ENCODE results near the gene SH3BGRL2.
"Not testable (repeated sequence)": the region's sequence is repeated elsewhere in the genome, so short reads cannot be mapped to it uniquely, and the experiment has no call there.

SH3BGRL2 gene

DNA sequence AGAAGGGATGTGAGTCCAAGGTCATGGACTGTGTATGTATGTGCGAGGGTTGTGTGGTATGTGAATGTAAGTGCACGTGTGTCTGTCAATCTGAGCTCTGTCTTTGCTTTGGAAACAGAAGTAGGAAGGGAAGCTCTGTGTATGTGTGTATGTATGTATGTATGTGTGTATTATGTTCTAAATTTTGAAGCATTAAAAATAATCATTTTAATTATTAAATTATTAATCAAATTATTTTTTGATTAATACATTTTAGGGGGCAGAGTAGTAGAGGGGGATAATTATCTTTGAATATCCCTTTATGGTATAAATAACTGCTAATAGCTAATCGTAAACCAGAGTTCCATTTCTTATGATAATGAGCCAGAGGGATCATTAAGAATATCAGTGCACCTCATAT lies 42.8 kb downstream of the SH3BGRL2 start:
- no peak overlapping the region for H3K27ac Mint-ChIP-seq
- peaks cover 21% of the 10 kb centered on the region for H3K4me1 Mint-ChIP-seq (ENCODE audit: low read depth)
- no peak for DNase-seq (ENCODE audit: low spot score)
- H3K4me3 Mint-ChIP-seq = no peak overlapping the region
- H3K36me3 Mint-ChIP-seq (ENCODE audit: low read depth) = no peaks in the 10 kb centered on the region
- no peaks in the 10 kb centered on the region for H3K27me3 Mint-ChIP-seq (ENCODE audit: low read depth)
- H3K9me3 Mint-ChIP-seq = no peaks in the 10 kb centered on the region

GRCh38 chr6:79676785-79677736 lies 45.9 kb downstream of the SH3BGRL2 start:
- Mint-ChIP-seq H3K27ac (no peak overlapping the region), H3K4me1 (ENCODE audit: low read depth) (peaks cover 6% of the 10 kb centered on the region), H3K36me3 (ENCODE audit: low read depth) (no peaks in the 10 kb centered on the region), H3K9me3 (no peaks in the 10 kb centered on the region), H3K27me3 (ENCODE audit: low read depth) (no peaks in the 10 kb centered on the region), H3K4me3 (no peak overlapping the region)
- DNase-seq (ENCODE audit: low spot score) = no peak

GRCh38 chr6:79682682-79683081 lies 51.6 kb downstream of the SH3BGRL2 start:
- not testable (repeated sequence) for H3K9me3 Mint-ChIP-seq; DNase-seq (ENCODE audit: low spot score); H3K4me3 Mint-ChIP-seq; H3K27me3 Mint-ChIP-seq (ENCODE audit: low read depth); H3K4me1 Mint-ChIP-seq (ENCODE audit: low read depth); H3K27ac Mint-ChIP-seq; H3K36me3 Mint-ChIP-seq (ENCODE audit: low read depth)

DNA sequence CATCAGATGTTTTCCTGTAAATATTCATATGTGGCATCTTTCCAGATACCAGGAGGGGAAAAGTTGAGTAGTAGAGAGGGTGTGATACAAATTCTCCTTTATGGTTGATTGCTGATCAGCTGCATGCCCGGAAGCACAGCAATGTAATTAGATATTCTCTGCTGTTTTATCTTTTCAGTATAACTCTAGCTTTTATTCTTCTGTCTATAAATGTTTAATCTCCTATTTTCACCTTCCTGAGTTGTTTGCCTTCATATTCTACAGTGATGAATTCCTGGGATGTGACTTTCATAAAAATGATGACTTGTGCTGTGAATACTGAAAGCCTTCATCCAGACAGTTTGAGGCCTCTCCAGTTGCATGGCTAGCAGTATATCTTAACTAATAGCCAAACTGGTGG lies 53.7 kb downstream of the SH3BGRL2 start:
- no peaks in the 10 kb centered on the region for H3K9me3 Mint-ChIP-seq
- DNase-seq (ENCODE audit: low spot score) = no peak
- H3K27me3 Mint-ChIP-seq (ENCODE audit: low read depth) = no peaks in the 10 kb centered on the region
- no peak overlapping the region for H3K4me3 Mint-ChIP-seq
- no peaks in the 10 kb centered on the region for H3K36me3 Mint-ChIP-seq (ENCODE audit: low read depth)
- H3K4me1 Mint-ChIP-seq (ENCODE audit: low read depth) = no peaks in the 10 kb centered on the region
- H3K27ac Mint-ChIP-seq = no peak overlapping the region

GRCh38 chr6:79686707-79687309 lies 55.7 kb downstream of the SH3BGRL2 start:
- H3K36me3 Mint-ChIP-seq (ENCODE audit: low read depth) = no peaks in the 10 kb centered on the region
- no peaks in the 10 kb centered on the region for H3K4me1 Mint-ChIP-seq (ENCODE audit: low read depth)
- H3K27ac Mint-ChIP-seq = no peak overlapping the region
- no peak for DNase-seq (ENCODE audit: low spot score)
- H3K27me3 Mint-ChIP-seq (ENCODE audit: low read depth) = no peaks in the 10 kb centered on the region
- H3K4me3 Mint-ChIP-seq = no peak overlapping the region
- H3K9me3 Mint-ChIP-seq = no peaks in the 10 kb centered on the region

- Mint-ChIP-seq H3K27ac (no peak overlapping the region), H3K4me3 (no peak overlapping the region), H3K4me1 (ENCODE audit: low read depth) (no peaks in the 10 kb centered on the region), H3K9me3 (no peaks in the 10 kb centered on the region), H3K36me3 (ENCODE audit: low read depth) (no peaks in the 10 kb centered on the region), H3K27me3 (ENCODE audit: low read depth) (no peaks in the 10 kb centered on the region)
- no peak for DNase-seq (ENCODE audit: low spot score)
Observed at GRCh38 chr6:79687759-79688158, 56.6 kb downstream of the SH3BGRL2 start.

DNA sequence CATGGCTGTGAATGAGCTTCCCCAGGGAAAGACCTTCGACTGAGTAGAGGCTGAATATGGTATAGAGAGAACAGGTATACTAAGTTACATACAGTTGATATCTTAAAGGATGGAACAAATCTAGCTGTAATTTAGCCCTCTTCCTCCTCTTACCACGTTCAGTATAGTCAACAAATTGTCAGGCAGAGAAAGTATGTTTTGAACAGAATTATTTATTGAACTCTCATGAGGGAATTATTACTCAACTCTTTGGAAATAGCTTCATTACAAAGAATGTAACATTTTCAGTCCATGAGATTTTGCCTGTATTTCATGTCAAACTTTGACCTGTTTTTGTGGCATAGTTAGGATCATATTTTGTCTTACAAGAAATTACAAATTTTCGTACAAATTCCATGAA lies 63.0 kb downstream of the SH3BGRL2 start:
- no peak overlapping the region for H3K27ac Mint-ChIP-seq
- no peak for DNase-seq (ENCODE audit: low spot score)
- no peak overlapping the region for H3K4me3 Mint-ChIP-seq
- no peaks in the 10 kb centered on the region for H3K9me3 Mint-ChIP-seq
- H3K4me1 Mint-ChIP-seq (ENCODE audit: low read depth) = no peaks in the 10 kb centered on the region
- no peaks in the 10 kb centered on the region for H3K27me3 Mint-ChIP-seq (ENCODE audit: low read depth)
- H3K36me3 Mint-ChIP-seq (ENCODE audit: low read depth) = no peaks in the 10 kb centered on the region

DNA sequence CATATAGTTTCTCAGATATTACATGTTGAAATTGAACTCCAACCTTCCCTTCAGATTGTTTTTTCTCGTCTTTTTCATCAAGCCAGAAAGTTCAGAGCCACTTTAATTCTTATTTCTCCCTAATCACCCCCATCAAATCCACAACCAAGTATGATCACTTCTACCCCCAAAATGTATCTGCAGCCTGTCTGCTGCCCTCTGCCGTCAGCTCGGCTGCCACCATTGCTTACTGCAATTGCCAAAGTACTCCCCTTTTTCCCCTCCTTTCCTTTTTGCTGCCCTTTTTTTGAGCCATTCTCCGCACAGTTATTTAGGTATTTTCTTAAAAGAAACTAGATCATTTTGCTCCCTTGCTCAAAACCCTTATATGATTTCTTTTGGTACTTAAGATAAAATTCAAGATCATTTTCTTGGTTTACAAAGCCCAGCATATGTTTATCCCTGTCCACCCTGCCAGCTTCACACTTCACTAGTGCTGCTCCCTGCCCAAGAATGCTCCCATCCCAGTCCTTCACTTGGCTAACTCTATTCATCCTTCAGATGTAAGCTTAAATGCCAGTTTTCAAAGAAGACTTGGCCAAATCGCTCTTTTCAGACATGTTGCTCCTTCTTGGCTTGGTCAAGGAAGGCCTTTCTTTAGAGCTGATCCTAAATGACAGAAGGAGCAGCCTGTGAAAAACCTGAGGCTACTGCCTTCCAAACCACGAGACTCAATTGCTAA lies 63.7 kb downstream of the SH3BGRL2 start:
- Mint-ChIP-seq H3K36me3 (ENCODE audit: low read depth) (no peaks in the 10 kb centered on the region), H3K4me3 (no peak overlapping the region), H3K9me3 (no peaks in the 10 kb centered on the region), H3K27me3 (ENCODE audit: low read depth) (no peaks in the 10 kb centered on the region), H3K27ac (no peak overlapping the region), H3K4me1 (ENCODE audit: low read depth) (no peaks in the 10 kb centered on the region)
- no peak for DNase-seq (ENCODE audit: low spot score)

- Mint-ChIP-seq H3K9me3 (no peaks in the 10 kb centered on the region), H3K27ac (no peak overlapping the region), H3K36me3 (ENCODE audit: low read depth) (no peaks in the 10 kb centered on the region), H3K4me3 (no peak overlapping the region), H3K27me3 (ENCODE audit: low read depth) (no peaks in the 10 kb centered on the region), H3K4me1 (ENCODE audit: low read depth) (no peaks in the 10 kb centered on the region)
- DNase-seq (ENCODE audit: low spot score) = no peak
Observed at GRCh38 chr6:79697430-79697829, 66.3 kb downstream of the SH3BGRL2 start.

- Mint-ChIP-seq H3K36me3 (ENCODE audit: low read depth) (no peaks in the 10 kb centered on the region), H3K4me1 (ENCODE audit: low read depth) (no peaks in the 10 kb centered on the region), H3K27me3 (ENCODE audit: low read depth) (no peaks in the 10 kb centered on the region), H3K9me3 (no peaks in the 10 kb centered on the region), H3K4me3 (no peak overlapping the region), H3K27ac (no peak overlapping the region)
- DNase-seq (ENCODE audit: low spot score) = no peak
Observed at GRCh38 chr6:79699606-79700005, 68.5 kb downstream of the SH3BGRL2 start.

DNA sequence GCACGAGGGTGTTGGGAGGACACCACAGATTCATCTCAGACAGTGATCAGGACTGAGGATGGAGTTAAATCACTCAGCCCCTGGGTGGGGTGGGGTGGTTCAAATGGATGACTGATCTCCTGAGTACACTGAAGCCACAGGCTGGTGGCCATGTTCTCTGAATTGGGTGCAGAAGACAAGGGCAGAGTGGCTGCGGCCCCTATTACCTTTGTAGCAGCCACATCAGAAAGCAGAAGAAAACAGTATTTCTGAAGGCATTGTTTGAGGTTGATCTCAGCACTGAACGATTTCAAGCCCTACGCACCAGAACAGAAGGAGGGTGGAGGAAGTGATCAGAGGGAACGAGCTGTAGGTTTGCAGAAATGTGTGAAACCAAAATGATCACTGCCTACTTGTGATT lies 71.6 kb downstream of the SH3BGRL2 start:
- Mint-ChIP-seq H3K27ac (no peak overlapping the region), H3K4me1 (ENCODE audit: low read depth) (no peaks in the 10 kb centered on the region), H3K36me3 (ENCODE audit: low read depth) (no peaks in the 10 kb centered on the region), H3K4me3 (no peak overlapping the region), H3K9me3 (no peaks in the 10 kb centered on the region), H3K27me3 (ENCODE audit: low read depth) (no peaks in the 10 kb centered on the region)
- DNase-seq (ENCODE audit: low spot score) = no peak

DNA sequence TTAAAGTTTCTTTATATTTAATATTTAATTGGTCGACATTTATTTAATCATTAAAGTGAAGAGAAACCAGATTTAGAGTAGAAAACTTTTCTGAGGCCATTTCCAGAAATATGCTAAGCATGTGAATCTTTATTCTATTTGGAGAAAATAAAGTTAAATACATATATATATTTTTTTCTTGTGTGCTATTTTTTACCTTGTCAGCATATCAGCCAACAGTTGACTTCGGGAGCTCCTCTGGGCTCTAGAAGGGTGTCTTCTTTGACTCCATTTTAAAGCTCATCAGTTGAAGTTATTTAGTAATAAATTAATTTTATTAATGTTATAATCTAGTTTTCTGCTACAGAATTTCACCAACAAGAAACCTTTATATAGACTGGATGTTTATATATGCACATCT lies 73.1 kb downstream of the SH3BGRL2 start:
- Mint-ChIP-seq H3K27me3 (ENCODE audit: low read depth) (no peaks in the 10 kb centered on the region), H3K9me3 (no peaks in the 10 kb centered on the region), H3K27ac (no peak overlapping the region), H3K36me3 (ENCODE audit: low read depth) (no peaks in the 10 kb centered on the region), H3K4me1 (ENCODE audit: low read depth) (no peaks in the 10 kb centered on the region), H3K4me3 (no peak overlapping the region)
- no peak for DNase-seq (ENCODE audit: low spot score)

DNA sequence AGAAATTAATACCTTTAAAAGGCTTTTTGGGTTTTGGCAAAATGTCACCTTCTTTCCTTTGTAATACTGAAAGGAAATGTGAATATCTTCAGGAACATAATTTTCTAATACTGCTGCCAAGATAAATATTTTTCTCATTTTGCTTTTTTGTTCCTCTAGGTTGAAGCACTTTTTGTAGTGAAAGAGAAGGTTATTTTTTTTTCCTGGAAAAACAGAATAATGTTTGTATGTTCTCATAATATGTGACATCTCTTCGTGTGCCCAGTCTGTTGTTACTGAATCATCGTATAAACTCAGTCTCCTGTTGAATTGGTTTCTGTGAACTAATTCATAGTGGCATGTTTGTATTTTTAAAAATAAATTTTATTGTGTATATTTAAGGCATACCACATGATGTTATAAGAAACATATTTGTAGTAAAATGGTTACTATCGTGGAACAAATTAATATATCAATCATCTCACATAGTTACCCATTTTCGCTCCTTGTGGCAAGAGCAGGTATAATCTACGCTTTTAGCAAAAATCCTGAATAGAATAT lies 74.4 kb downstream of the SH3BGRL2 start:
- no peaks in the 10 kb centered on the region for H3K4me1 Mint-ChIP-seq (ENCODE audit: low read depth)
- no peak for DNase-seq (ENCODE audit: low spot score)
- H3K27me3 Mint-ChIP-seq (ENCODE audit: low read depth) = no peaks in the 10 kb centered on the region
- H3K36me3 Mint-ChIP-seq (ENCODE audit: low read depth) = no peaks in the 10 kb centered on the region
- H3K27ac Mint-ChIP-seq = no peak overlapping the region
- no peaks in the 10 kb centered on the region for H3K9me3 Mint-ChIP-seq
- H3K4me3 Mint-ChIP-seq = no peak overlapping the region

GRCh38 chr6:79706527-79706926 lies 75.4 kb downstream of the SH3BGRL2 start:
- no peaks in the 10 kb centered on the region for H3K4me1 Mint-ChIP-seq (ENCODE audit: low read depth)
- no peaks in the 10 kb centered on the region for H3K36me3 Mint-ChIP-seq (ENCODE audit: low read depth)
- no peak overlapping the region for H3K27ac Mint-ChIP-seq
- no peak for DNase-seq (ENCODE audit: low spot score)
- H3K9me3 Mint-ChIP-seq = no peaks in the 10 kb centered on the region
- no peaks in the 10 kb centered on the region for H3K27me3 Mint-ChIP-seq (ENCODE audit: low read depth)
- H3K4me3 Mint-ChIP-seq = no peak overlapping the region

All from T-helper 2 cell treated with Interferon-gamma antibody and Interleukin-4, amounts not matched to agents 5 μg/mL and 100 μg/mL, for 36 hours (primary cell).